HG02981 (cell line): ENCODE measurements around the gene FHL2.
"Not testable (repeated sequence)": the region's sequence is repeated elsewhere in the genome, so short reads cannot be mapped to it uniquely, and the experiment has no call there.

Experiments used
- ATAC-seq: cut with Tn5 transposase; IDR thresholded peaks from one replicate; pipeline ENCODE4 v1.9.1; 2021; ENCODE audit warnings: mild to moderate bottlenecking, moderate library complexity; ENCODE audit not compliant: unreplicated experiment

Gene FHL2

GRCh38 chr2:105424836-105425235 is 26.0 kb upstream of the FHL2 start:
- not testable (repeated sequence) for ATAC-seq

GRCh38 chr2:105422801-105423200 is 23.9 kb upstream of the FHL2 start:
- ATAC-seq, result no peak

- no peak for ATAC-seq
Observed at GRCh38 chr2:105421053-105421452, 22.2 kb upstream of the FHL2 start.

- no peak for ATAC-seq
Observed at GRCh38 chr2:105418522-105418921, 19.7 kb upstream of the FHL2 start.

GRCh38 chr2:105417857-105418436 is 19.1 kb upstream of the FHL2 start:
- ATAC-seq, result no peak

GRCh38 chr2:105416156-105416555 is 17.3 kb upstream of the FHL2 start:
- no peak for ATAC-seq

GRCh38 chr2:105415007-105415406 is 16.2 kb upstream of the FHL2 start:
- no peak for ATAC-seq

GRCh38 chr2:105413206-105413605 is 14.4 kb upstream of the FHL2 start:
- ATAC-seq, result no peak

GRCh38 chr2:105412584-105412983 is 13.7 kb upstream of the FHL2 start:
- no peak for ATAC-seq

- no peak for ATAC-seq
Observed at GRCh38 chr2:105411720-105412407, 13.0 kb upstream of the FHL2 start.

GRCh38 chr2:105410554-105410953 is 11.7 kb upstream of the FHL2 start:
- no peak for ATAC-seq

GRCh38 chr2:105409717-105410116 is 10.9 kb upstream of the FHL2 start:
- no peak for ATAC-seq

- ATAC-seq, result no peak
Observed at GRCh38 chr2:105407946-105408743, 9.3 kb upstream of the FHL2 start.

GRCh38 chr2:105406221-105406620 is 7.4 kb upstream of the FHL2 start:
- no peak for ATAC-seq

- no peak for ATAC-seq
Observed at GRCh38 chr2:105405291-105405690, 6.4 kb upstream of the FHL2 start.

- ATAC-seq, result no peak
Observed at GRCh38 chr2:105404736-105405135, 5.9 kb upstream of the FHL2 start.

- no peak for ATAC-seq
Observed at GRCh38 chr2:105403783-105404698, 5.2 kb upstream of the FHL2 start.

- no peak for ATAC-seq
Observed at GRCh38 chr2:105403241-105403782, 4.5 kb upstream of the FHL2 start.

GRCh38 chr2:105402809-105403208 is 4.0 kb upstream of the FHL2 start:
- no peak for ATAC-seq

- ATAC-seq, result no peak
Observed at GRCh38 chr2:105401867-105402266, 3.0 kb upstream of the FHL2 start.

- ATAC-seq, result no peak
Observed at GRCh38 chr2:105400138-105400540, 1.3 kb upstream of the FHL2 start.
